Measurements from ENCODE around the gene REM1.

GRCh38 chr20:31425797-31426196 is 49.3 kb upstream of the REM1 start:
- TF ChIP-seq, protein P1, sequence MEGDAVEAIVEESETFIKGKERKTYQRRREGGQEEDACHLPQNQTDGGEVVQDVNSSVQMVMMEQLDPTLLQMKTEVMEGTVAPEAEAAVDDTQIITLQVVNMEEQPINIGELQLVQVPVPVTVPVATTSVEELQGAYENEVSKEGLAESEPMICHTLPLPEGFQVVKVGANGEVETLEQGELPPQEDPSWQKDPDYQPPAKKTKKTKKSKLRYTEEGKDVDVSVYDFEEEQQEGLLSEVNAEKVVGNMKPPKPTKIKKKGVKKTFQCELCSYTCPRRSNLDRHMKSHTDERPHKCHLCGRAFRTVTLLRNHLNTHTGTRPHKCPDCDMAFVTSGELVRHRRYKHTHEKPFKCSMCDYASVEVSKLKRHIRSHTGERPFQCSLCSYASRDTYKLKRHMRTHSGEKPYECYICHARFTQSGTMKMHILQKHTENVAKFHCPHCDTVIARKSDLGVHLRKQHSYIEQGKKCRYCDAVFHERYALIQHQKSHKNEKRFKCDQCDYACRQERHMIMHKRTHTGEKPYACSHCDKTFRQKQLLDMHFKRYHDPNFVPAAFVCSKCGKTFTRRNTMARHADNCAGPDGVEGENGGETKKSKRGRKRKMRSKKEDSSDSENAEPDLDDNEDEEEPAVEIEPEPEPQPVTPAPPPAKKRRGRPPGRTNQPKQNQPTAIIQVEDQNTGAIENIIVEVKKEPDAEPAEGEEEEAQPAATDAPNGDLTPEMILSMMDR (IDR thresholded peaks at IDR 0.05): no peak
- no peak for TF ChIP-seq POLR2A (IDR thresholded peaks at IDR 0.05)

All from Peyer's patch (tissue), 4 donors.